GM23248 (cell line): ENCODE results near the gene EHMT2. TPM values are rescaled to one million over a fixed set of nuclear protein-coding genes. Genes with fewer than 3 reads are reported as not detected.
A peak's percentile ranks its signal among the peaks of the same experiment; 100 is the strongest.

Source experiments
- DNase-seq: peaks from one replicate; pipeline ENCODE4 v3.0.0-alpha.2; 2015
- H2AFZ ChIP-seq: fragments of 200-600 bp; sonication (generic); 2 replicates; pipeline ENCODE4 v1.6.1; 2016; ENCODE audit warnings: antibody characterized with exemption
- H3F3A ChIP-seq: fragments of 200-600 bp; sonication (generic); 2 replicates; pipeline ENCODE4 v1.6.1; 2016; ENCODE audit warnings: mild to moderate bottlenecking, antibody characterized with exemption, mixed run types; ENCODE audit not compliant: insufficient read depth
- H3K27ac ChIP-seq: fragments of 200-600 bp; sonication (generic); 2 replicates; pipeline ENCODE4 v1.5.1; 2016; ENCODE audit warnings: mild to moderate bottlenecking
- H3K27me3 ChIP-seq: fragments of 200-600 bp; sonication (generic); replicated peaks from 2 replicates; pipeline ENCODE4 v1.6.1; 2016; ENCODE audit warnings: mild to moderate bottlenecking; ENCODE audit not compliant: insufficient read depth
- H3K36me3 ChIP-seq: fragments of 200-600 bp; sonication (generic); 2 replicates; pipeline ENCODE4 v1.6.1; 2016; ENCODE audit warnings: low read depth, mild to moderate bottlenecking
- H3K4me1 ChIP-seq: fragments of 200-600 bp; sonication (generic); 2 replicates; pipeline ENCODE4 v1.6.1; 2016; ENCODE audit warnings: mild to moderate bottlenecking; ENCODE audit not compliant: insufficient read depth
- H3K4me2 ChIP-seq: fragments of 200-600 bp; sonication (generic); one replicate; pipeline ENCODE4 v1.6.1; 2016; ENCODE audit warnings: mild to moderate bottlenecking; ENCODE audit not compliant: unreplicated experiment
- H3K4me3 ChIP-seq: fragments of 200-600 bp; sonication (generic); 2 replicates; pipeline ENCODE4 v1.5.1; 2016; ENCODE audit warnings: mild to moderate bottlenecking
- H3K79me2 ChIP-seq: fragments of 200-600 bp; sonication (generic); 2 replicates; pipeline ENCODE4 v1.6.1; 2016; ENCODE audit warnings: mild to moderate bottlenecking; ENCODE audit not compliant: insufficient read depth
- H3K9ac ChIP-seq: fragments of 200-600 bp; sonication (generic); 2 replicates; pipeline ENCODE4 v1.6.1; 2016; ENCODE audit warnings: mild to moderate bottlenecking
- H3K9me2 ChIP-seq: fragments of 200-600 bp; sonication (generic); 2 replicates; pipeline ENCODE4 v1.6.1; 2016; ENCODE audit warnings: mixed run types, mild to moderate bottlenecking, moderate library complexity; ENCODE audit not compliant: insufficient read depth
- H3K9me3 ChIP-seq: fragments of 200-600 bp; sonication (generic); one replicate; pipeline ENCODE4 v1.6.1; 2017; ENCODE audit warnings: low read depth
- H4K20me1 ChIP-seq: fragments of 200-600 bp; sonication (generic); 2 replicates; pipeline ENCODE4 v1.6.0; 2016; ENCODE audit not compliant: insufficient read depth
- EZH2 ChIP-seq: fragments of 200-600 bp; sonication (generic); IDR thresholded peaks from 2 replicates; pipeline ENCODE4 v1.6.1; 2018; ENCODE audit warnings: antibody characterized with exemption, mild to moderate bottlenecking; ENCODE audit not compliant: insufficient read depth, poor library complexity, severe bottlenecking
- EZH2phosphoT487 ChIP-seq: fragments of 200-600 bp; sonication (generic); IDR thresholded peaks from 2 replicates; pipeline ENCODE4 v1.6.1; 2018; ENCODE audit warnings: antibody characterized with exemption, moderate library complexity, mild to moderate bottlenecking, low read depth; ENCODE audit not compliant: insufficient read depth
- WGBS, 2 experiments: methylation state at CpG; one replicate each; pipeline ENCODE4 v1.1.6; 2015 to 2017; ENCODE audit warnings: low lambda C conversion rate in 2 of 2, low coverage in 1 of 2; ENCODE audit errors: missing lambda C conversion rate in 2 of 2; 5-methylcytosine and 5-hydroxymethylcytosine counted together
- in situ Hi-C: fragments of 300-500 bp; cut with MboI; formaldehyde crosslinking; loops from 2 replicates; pipeline ENCODE4 v1.15.0; 2020
- polyA plus RNA-seq: library from polyadenylated mRNA; unstranded; fragments of >200 nt; fragmentation: Nextera tagmentation; extraction: Ambion mirVana; gene quantifications from 2 replicates; pipeline ENCODE4 v1.2.1, GENCODE V29; 2016
- total RNA-seq: library from RNA; depleted of rRNA; stranded (reverse); fragments of >200 nt; shearing (Covaris generic); gene quantifications from 2 replicates; pipeline ENCODE4 v1.2.3, GENCODE V29; 2014

EHMT2 gene
- total and polyA plus RNA-seq, 2 experiments from 2014 or later: 27.5 to 41.5 TPM

DNA sequence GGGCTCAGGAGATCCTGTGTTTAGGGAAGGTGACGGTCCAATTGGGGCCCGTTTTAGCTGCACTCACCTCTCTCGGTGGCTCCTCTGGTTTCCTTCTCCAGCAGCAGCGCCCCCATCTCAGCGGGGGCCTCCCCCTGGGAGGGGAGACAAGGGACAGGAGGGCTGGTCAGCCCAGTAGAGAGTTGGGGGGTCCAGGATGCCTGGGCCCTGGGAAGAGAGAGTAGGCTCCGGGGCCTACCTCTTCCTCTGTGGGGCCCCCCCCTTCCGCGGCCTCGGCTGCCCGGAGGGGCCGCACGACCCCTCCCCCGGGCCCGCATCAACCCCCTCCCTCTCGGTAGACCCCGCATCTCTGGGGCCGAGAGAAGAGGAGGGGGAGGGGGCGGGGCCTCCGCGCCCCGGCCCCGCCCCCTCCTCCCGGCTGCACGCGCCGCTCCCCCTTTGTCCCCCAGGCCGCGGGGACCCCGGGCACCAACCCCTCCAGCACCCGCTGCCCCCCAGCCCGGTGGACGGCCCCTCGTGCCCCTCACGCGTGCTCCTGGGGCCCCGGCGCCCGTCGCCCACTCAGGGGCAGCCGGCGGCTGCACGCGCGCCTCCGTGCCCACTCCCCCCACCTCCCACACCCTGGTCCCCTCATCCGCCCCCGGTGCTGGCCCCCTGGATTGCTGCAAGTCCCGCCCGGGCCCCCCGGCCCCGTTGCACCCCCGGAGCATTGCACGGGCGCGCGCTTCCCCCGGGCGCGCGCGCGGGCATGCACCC, 464 bp downstream of the EHMT2 start:
- peaks cover 6% of the 10 kb centered on the region; the same call in 1 of the 2 replicates for H3K79me2 ChIP-seq
- H3K9me2 ChIP-seq: no peaks in the 10 kb centered on the region
- no peak for TF ChIP-seq EZH2
- TF ChIP-seq EZH2phosphoT487: no peak
- peak overlapping the region; percentile 82 for H3K9ac ChIP-seq
- WGBS, 2 experiments: 5 to 11% methylated on average over 6 to 31 of the region's 62 CpGs
- H4K20me1 ChIP-seq: no peaks in the 10 kb centered on the region
- H3K27ac ChIP-seq: no peak overlapping the region
- H3K9me3 ChIP-seq: no peaks in the 10 kb centered on the region
- peak overlapping the region; percentile 81 for H3K4me2 ChIP-seq
- peak overlapping the region; percentile 80 for H2AFZ ChIP-seq
- in situ Hi-C loops: no loop called here
- H3K27me3 ChIP-seq: no peaks in the 10 kb centered on the region
- peak; percentile 32 for DNase-seq
- H3K4me1 ChIP-seq: peaks cover 4% of the 10 kb centered on the region
- H3K4me3 ChIP-seq: peak overlapping the region; percentile 88
- peaks cover 4% of the 10 kb centered on the region; the same call in 1 of the 2 replicates for H3F3A ChIP-seq
- H3K36me3 ChIP-seq: 0 out of 2 replicates have a peak, but pooled peaks cover 7% of the 10 kb centered on the region

DNA sequence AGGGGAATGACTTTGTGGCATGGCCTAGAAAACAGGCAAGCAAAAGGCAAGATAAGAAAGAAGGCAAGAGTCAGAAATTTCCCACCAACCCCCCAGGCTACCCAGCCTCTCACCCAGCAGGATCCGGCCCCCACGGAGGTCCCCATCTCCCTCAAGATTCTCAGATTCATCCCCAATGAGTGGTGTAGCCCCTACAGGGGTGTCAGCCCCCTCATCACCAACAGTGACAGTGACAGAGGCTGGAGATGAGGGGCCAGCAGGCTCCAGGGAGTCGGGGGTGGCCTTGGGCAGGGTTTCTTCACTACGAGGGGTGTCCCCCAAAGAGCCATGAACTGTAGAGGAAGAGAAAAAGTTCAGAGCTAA, 1.0 kb downstream of the EHMT2 start:
- peaks cover 7% of the 10 kb centered on the region; the same call in 1 of the 2 replicates for H3K36me3 ChIP-seq
- no peak overlapping the region for H3K27ac ChIP-seq
- H3K4me1 ChIP-seq: peaks cover 4% of the 10 kb centered on the region
- peaks cover 4% of the 10 kb centered on the region; the same call in 1 of the 2 replicates for H3F3A ChIP-seq
- in situ Hi-C loops: no loop called here
- TF ChIP-seq EZH2phosphoT487 (no peak), EZH2 (no peak)
- H3K4me2 ChIP-seq: peak overlapping the region; percentile 81
- no peaks in the 10 kb centered on the region for H3K9me2 ChIP-seq
- H3K9ac ChIP-seq: peak overlapping the region; percentile 82
- no peaks in the 10 kb centered on the region for H3K27me3 ChIP-seq
- WGBS, 2 experiments: 49 to 50% methylated on average over 4 of the region's 4 CpGs
- no peaks in the 10 kb centered on the region for H4K20me1 ChIP-seq
- no peaks in the 10 kb centered on the region for H3K9me3 ChIP-seq
- H2AFZ ChIP-seq: peak overlapping the region; percentile 80
- peak overlapping the region; percentile 88 for H3K4me3 ChIP-seq
- DNase-seq: no peak
- peaks cover 6% of the 10 kb centered on the region; the same call in 1 of the 2 replicates for H3K79me2 ChIP-seq

DNA sequence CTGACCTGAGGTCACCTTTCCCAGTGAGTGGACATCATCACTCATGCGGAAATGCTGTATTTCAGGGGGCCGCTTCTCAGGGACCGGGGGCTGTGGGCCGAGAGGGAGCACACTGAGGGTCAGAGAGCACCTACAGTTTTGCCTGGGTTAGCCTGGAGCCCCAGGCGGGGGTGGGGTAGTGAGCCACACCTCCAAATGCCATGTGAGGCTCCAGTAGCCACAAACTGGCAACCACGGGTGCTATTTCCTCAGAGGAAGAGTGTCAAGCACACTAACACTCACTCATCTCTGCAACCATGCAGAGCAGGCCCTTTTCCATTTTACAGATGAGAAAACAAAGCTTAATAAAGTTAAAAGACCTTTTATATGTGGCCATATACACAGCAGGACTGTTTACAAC, 4.7 kb downstream of the EHMT2 start:
- Histone ChIP-seq H3K27ac (no peak overlapping the region), H3K4me3 (no peak overlapping the region), H3F3A (no peaks in the 10 kb centered on the region), H3K79me2 (no peaks in the 10 kb centered on the region), H3K36me3 (peaks cover 12% of the 10 kb centered on the region; the same call in 1 of the 2 replicates), H4K20me1 (no peaks in the 10 kb centered on the region), H3K4me2 (no peak overlapping the region), H3K27me3 (no peaks in the 10 kb centered on the region), H3K9ac (no peak overlapping the region), H3K9me2 (no peaks in the 10 kb centered on the region), H3K9me3 (no peaks in the 10 kb centered on the region), H2AFZ (no peak overlapping the region), H3K4me1 (no peaks in the 10 kb centered on the region)
- no peak for TF ChIP-seq EZH2
- TF ChIP-seq EZH2phosphoT487: no peak
- no peak for DNase-seq
- WGBS, 2 experiments: 77 to 87% methylated on average over 6 of the region's 6 CpGs
- in situ Hi-C loops: no loop called here

- Histone ChIP-seq H3K4me2 (no peak overlapping the region), H4K20me1 (no peaks in the 10 kb centered on the region), H3K4me3 (no peak overlapping the region), H3K4me1 (no peaks in the 10 kb centered on the region), H3K9me2 (no peaks in the 10 kb centered on the region), H3K9ac (no peak overlapping the region), H3K79me2 (no peaks in the 10 kb centered on the region), H3K27me3 (no peaks in the 10 kb centered on the region), H3K36me3 (peaks cover 12% of the 10 kb centered on the region; the same call in 1 of the 2 replicates), H3K9me3 (no peaks in the 10 kb centered on the region), H3F3A (no peaks in the 10 kb centered on the region), H3K27ac (no peak overlapping the region), H2AFZ (no peak overlapping the region)
- DNase-seq: no peak
- WGBS, 2 experiments: 91 to 96% methylated on average over 2 to 3 of the region's 3 CpGs
- no peak for TF ChIP-seq EZH2
- no peak for TF ChIP-seq EZH2phosphoT487
- in situ Hi-C loops: no loop called here
Measured at GRCh38 chr6:31889331-31889972, 8.0 kb downstream of the EHMT2 start.
